GM23338 (cell line): ENCODE measurements around the gene GSG1L.

Experiments used
- CTCF ChIP-seq, 2 experiments: fragments of 200-600 bp in 1 of 2; sonication (generic) in 1 of 2; conservative IDR thresholded peaks; 2 replicates each; pipeline versions ENCODE4 v1.5.1 to v1.6.1; 2016 to 2017; ENCODE audit warnings: antibody characterized with exemption in 2 of 2, low read depth in 2 of 2, mild to moderate bottlenecking in 2 of 2, moderate library complexity in 1 of 2
- EZH2 ChIP-seq: fragments of 200-600 bp; sonication (generic); IDR thresholded peaks from one replicate; pipeline ENCODE4 v1.8.0; 2017; ENCODE audit warnings: antibody characterized with exemption, mild to moderate bottlenecking, low read depth; ENCODE audit not compliant: unreplicated experiment
- EZH2phosphoT487 ChIP-seq: fragments of 200-600 bp; sonication (generic); IDR thresholded peaks from one replicate; pipeline ENCODE4 v1.8.1; 2018; ENCODE audit warnings: antibody characterized with exemption; ENCODE audit not compliant: unreplicated experiment
- POLR2AphosphoS5 ChIP-seq: IDR thresholded peaks from 2 replicates; pipeline ENCODE4 v1.6.1; 2016; ENCODE audit warnings: antibody characterized with exemption, low read depth

- TF ChIP-seq CTCF (conservative IDR thresholded peaks at IDR 0.05; ENCODE audit: low read depth in 2 of 2) = no peak
- no peak for TF ChIP-seq POLR2AphosphoS5
- TF ChIP-seq EZH2 = no peak
- TF ChIP-seq EZH2phosphoT487 = no peak
These were observed 276.4 kb downstream of the GSG1L start for GRCh38 chr16:27786923-27787625.
